Endodermal cell (in vitro differentiated cells): ENCODE results near the gene CC2D1A. TPM values are rescaled to one million over a fixed set of nuclear protein-coding genes. Genes with fewer than 3 reads are reported as not detected.

Source experiments
- DNase-seq: peaks from one replicate; pipeline ENCODE4 v3.0.0-alpha.2; 2017
- H3K27ac ChIP-seq: 2 replicates; pipeline ENCODE4 v1.5.1; 2013; ENCODE audit warnings: mild to moderate bottlenecking, low read depth, low read length, moderate library complexity
- H3K27me3 ChIP-seq: 2 replicates; pipeline ENCODE4 v1.6.1; 2013; ENCODE audit warnings: mild to moderate bottlenecking, low read length, moderate library complexity; ENCODE audit not compliant: insufficient read depth, control insufficient read depth, poor library complexity, severe bottlenecking
- H3K36me3 ChIP-seq: 2 replicates; pipeline ENCODE4 v1.7.0; 2013; ENCODE audit warnings: mild to moderate bottlenecking, low read length, moderate library complexity; ENCODE audit not compliant: control insufficient read depth, insufficient read depth
- H3K4me1 ChIP-seq: one replicate; pipeline ENCODE4 v1.7.0; 2013; ENCODE audit warnings: low read length; ENCODE audit not compliant: control insufficient read depth, insufficient read depth
- H3K4me3 ChIP-seq: 2 replicates; pipeline ENCODE4 v1.5.1; 2013; ENCODE audit warnings: mild to moderate bottlenecking, low read length, moderate library complexity
- H3K9ac ChIP-seq: 2 replicates; pipeline ENCODE4 v1.6.1; 2013; ENCODE audit warnings: mild to moderate bottlenecking, low read length, moderate library complexity; ENCODE audit not compliant: poor library complexity, severe bottlenecking; ENCODE audit errors: extremely low read depth
- H3K9me3 ChIP-seq: 2 replicates; pipeline ENCODE4 v1.6.1; 2013; ENCODE audit warnings: mild to moderate bottlenecking, low read length, moderate library complexity; ENCODE audit not compliant: control insufficient read depth
- H3K27ac Mint-ChIP-seq: 2 replicates; pipeline ENCODE4 v1.8.0; 2020; ENCODE audit warnings: mixed read lengths
- H3K27me3 Mint-ChIP-seq: 2 replicates; pipeline ENCODE4 v1.8.0; 2021; ENCODE audit warnings: mild to moderate bottlenecking, mixed read lengths; ENCODE audit not compliant: insufficient read depth
- H3K36me3 Mint-ChIP-seq: 2 replicates; pipeline ENCODE4 v1.8.0; 2020; ENCODE audit warnings: low read depth, mixed read lengths
- H3K4me1 Mint-ChIP-seq: 2 replicates; pipeline ENCODE4 v1.8.0; 2020; ENCODE audit warnings: mixed read lengths
- H3K4me3 Mint-ChIP-seq: 2 replicates; pipeline ENCODE4 v1.8.0; 2020; ENCODE audit warnings: mild to moderate bottlenecking, moderate library complexity, mixed read lengths
- H3K9me3 Mint-ChIP-seq: 2 replicates; pipeline ENCODE4 v1.8.0; 2020; ENCODE audit warnings: mild to moderate bottlenecking, mixed read lengths
- CTCF ChIP-seq: fragments of 200-600 bp; sonication (generic); conservative IDR thresholded peaks from 2 replicates; pipeline ENCODE4 v1.5.0; 2021; ENCODE audit warnings: antibody characterized with exemption, mild to moderate bottlenecking
- WGBS, 2 experiments: methylation state at CpG; one replicate each; pipeline versions ENCODE4 v1.1.5 to v1.1.7; 2013; ENCODE audit warnings: missing lambda C conversion rate in 2 of 2, mixed read lengths in 1 of 2; ENCODE audit not compliant: insufficient coverage in 1 of 2, insufficient read length in 1 of 2; 5-methylcytosine and 5-hydroxymethylcytosine counted together
- total RNA-seq, 2 donors: library from RNA; stranded (reverse); fragmentation: NEBNext Ultra II Directional in 1 of 2; extraction: Animal tissue kit (Norgen Biotek cat#: 25700) in 1 of 2; gene quantifications; 2 replicates in 1 of 2; 3 replicates in 1 of 2; pipeline ENCODE4 v1.2.1, GENCODE V29; 2021

The CC2D1A gene
- total RNA-seq, 2 donors from 2014 or later = 45.1 to 55.9 TPM

GRCh38 chr19:13914777-13915176 is 8.8 kb downstream of the CC2D1A start:
- Histone ChIP-seq H3K27me3 (no peaks in the 10 kb centered on the region), H3K27ac (no peak overlapping the region), H3K4me3 (no peak overlapping the region), H3K36me3 (peaks cover 32% of the 10 kb centered on the region), H3K9me3 (no peaks in the 10 kb centered on the region), H3K4me1 (no peaks in the 10 kb centered on the region), H3K9ac (no peak overlapping the region)
- no peaks in the 10 kb centered on the region for H3K4me1 Mint-ChIP-seq
- H3K4me3 Mint-ChIP-seq = no peak overlapping the region
- H3K36me3 Mint-ChIP-seq = peaks cover 56% of the 10 kb centered on the region
- no peak for DNase-seq
- H3K27ac Mint-ChIP-seq = no peak overlapping the region
- TF ChIP-seq CTCF = no peak
- no peaks in the 10 kb centered on the region for H3K9me3 Mint-ChIP-seq
- WGBS, 2 experiments = 85 to 98% methylated on average over 2 to 3 of the region's 3 CpGs
- H3K27me3 Mint-ChIP-seq = no peaks in the 10 kb centered on the region

- Histone ChIP-seq H3K9ac (no peak overlapping the region), H3K4me1 (no peaks in the 10 kb centered on the region), H3K9me3 (peaks cover 14% of the 10 kb centered on the region), H3K4me3 (no peak overlapping the region), H3K27ac (no peak overlapping the region), H3K36me3 (peaks cover 37% of the 10 kb centered on the region), H3K27me3 (no peaks in the 10 kb centered on the region)
- TF ChIP-seq CTCF = no peak
- DNase-seq = no peak
- Mint-ChIP-seq H3K9me3 (peaks cover 13% of the 10 kb centered on the region), H3K27ac (no peak overlapping the region), H3K36me3 (peaks cover 68% of the 10 kb centered on the region), H3K4me1 (no peaks in the 10 kb centered on the region), H3K4me3 (no peak overlapping the region), H3K27me3 (no peaks in the 10 kb centered on the region)
- WGBS, 2 experiments = 94 to 95% methylated on average over 13 to 14 of the region's 14 CpGs
These were observed 11.9 kb downstream of the CC2D1A start for GRCh38 chr19:13917888-13918406.

- H3K27me3 Mint-ChIP-seq = no peaks in the 10 kb centered on the region
- WGBS, 2 experiments = 92 to 97% methylated on average over 21 to 32 of the region's 34 CpGs
- H3K27me3 ChIP-seq = no peaks in the 10 kb centered on the region
- no peak for DNase-seq
- peaks cover 75% of the 10 kb centered on the region for H3K36me3 Mint-ChIP-seq
- no peak overlapping the region for H3K27ac ChIP-seq
- peaks cover 14% of the 10 kb centered on the region for H3K9me3 ChIP-seq
- no peak overlapping the region for H3K4me3 ChIP-seq
- peaks cover 38% of the 10 kb centered on the region for H3K36me3 ChIP-seq
- TF ChIP-seq CTCF = no peak
- H3K4me1 ChIP-seq = no peaks in the 10 kb centered on the region
- H3K4me1 Mint-ChIP-seq = no peaks in the 10 kb centered on the region
- H3K9me3 Mint-ChIP-seq = peaks cover 13% of the 10 kb centered on the region
- no peak overlapping the region for H3K9ac ChIP-seq
- H3K4me3 Mint-ChIP-seq = no peak overlapping the region
- no peak overlapping the region for H3K27ac Mint-ChIP-seq
These were observed 12.9 kb downstream of the CC2D1A start for GRCh38 chr19:13918726-13919411.
